Neural progenitor cell (in vitro differentiated cells): ENCODE measurements around the gene PCDHB5.
"Not testable (repeated sequence)": the region's sequence is repeated elsewhere in the genome, so short reads cannot be mapped to it uniquely, and the experiment has no call there.

Experiments
- EZH2phosphoT487 ChIP-seq: fragments of 200-600 bp; sonication (generic); IDR thresholded peaks from 2 replicates; pipeline ENCODE4 v1.6.1; 2017; ENCODE audit warnings: antibody characterized with exemption
- TF ChIP-seq, protein P1 (sequence below): fragments of 200-600 bp; sonication (generic); IDR thresholded peaks from 2 replicates; pipeline ENCODE4 v1.5.1; 2017; ENCODE audit warnings: antibody characterized with exemption, mild to moderate bottlenecking

- TF ChIP-seq, protein P1, sequence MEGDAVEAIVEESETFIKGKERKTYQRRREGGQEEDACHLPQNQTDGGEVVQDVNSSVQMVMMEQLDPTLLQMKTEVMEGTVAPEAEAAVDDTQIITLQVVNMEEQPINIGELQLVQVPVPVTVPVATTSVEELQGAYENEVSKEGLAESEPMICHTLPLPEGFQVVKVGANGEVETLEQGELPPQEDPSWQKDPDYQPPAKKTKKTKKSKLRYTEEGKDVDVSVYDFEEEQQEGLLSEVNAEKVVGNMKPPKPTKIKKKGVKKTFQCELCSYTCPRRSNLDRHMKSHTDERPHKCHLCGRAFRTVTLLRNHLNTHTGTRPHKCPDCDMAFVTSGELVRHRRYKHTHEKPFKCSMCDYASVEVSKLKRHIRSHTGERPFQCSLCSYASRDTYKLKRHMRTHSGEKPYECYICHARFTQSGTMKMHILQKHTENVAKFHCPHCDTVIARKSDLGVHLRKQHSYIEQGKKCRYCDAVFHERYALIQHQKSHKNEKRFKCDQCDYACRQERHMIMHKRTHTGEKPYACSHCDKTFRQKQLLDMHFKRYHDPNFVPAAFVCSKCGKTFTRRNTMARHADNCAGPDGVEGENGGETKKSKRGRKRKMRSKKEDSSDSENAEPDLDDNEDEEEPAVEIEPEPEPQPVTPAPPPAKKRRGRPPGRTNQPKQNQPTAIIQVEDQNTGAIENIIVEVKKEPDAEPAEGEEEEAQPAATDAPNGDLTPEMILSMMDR = not testable (repeated sequence)
- TF ChIP-seq EZH2phosphoT487 = not testable (repeated sequence)
Measured at GRCh38 chr5:141096181-141096580, 38.8 kb upstream of the PCDHB5 start.
